Lower leg skin (tissue), 4 donors: ENCODE results near the gene IL25. TPM values are rescaled to one million over a fixed set of nuclear protein-coding genes. Genes with fewer than 3 reads are reported as not detected.

ENCODE experiments used
- DNase-seq, 2 donors: peaks; one replicate each; pipeline ENCODE4 v3.0.0-alpha.2; 2019; ENCODE audit warnings: low spot score in 2 of 2
- H3K4me3 ChIP-seq: fragments of 200-600 bp; sonication (generic); 2 replicates; pipeline ENCODE4 v1.5.1; 2017; ENCODE audit warnings: mild to moderate bottlenecking, low read depth; ENCODE audit not compliant: poor library complexity, severe bottlenecking
- CTCF ChIP-seq, 3 donors: fragments of 450-650 bp; IDR thresholded peaks; one replicate each; pipeline ENCODE4 v1.5.1; 2016; ENCODE audit warnings: antibody characterized with exemption in 3 of 3, mild to moderate bottlenecking in 3 of 3, moderate library complexity in 2 of 3
- POLR2A ChIP-seq, 2 donors: fragments of 450-650 bp; IDR thresholded peaks; one replicate each; pipeline ENCODE4 v1.6.1; 2016 to 2017; ENCODE audit warnings: antibody characterized with exemption in 2 of 2, mild to moderate bottlenecking in 1 of 2, moderate library complexity in 1 of 2
- WGBS, 2 donors: methylation state at CpG; one replicate each; pipeline ENCODE4 v1.1.5; 2018; 5-methylcytosine and 5-hydroxymethylcytosine counted together
- intact Hi-C: fragments of 100-400 bp; cut with DNase I; formaldehyde crosslinking; loops from one replicate; pipeline ENCODE4 v1.15.0; 2023; ENCODE audit warnings: low total_unique reads
- total RNA-seq, 4 donors: library from RNA; depleted of rRNA; stranded (reverse); fragments of >200 nt; gene quantifications; one replicate each; pipeline ENCODE4 v1.1.0, GENCODE V29; 2016

Gene IL25
- total RNA-seq, 4 donors from 2014 or later: not detected

GRCh38 chr14:23402296-23403138, 29.9 kb downstream of the IL25 start:
- TF ChIP-seq CTCF (IDR thresholded peaks at IDR 0.05) (no peak), POLR2A (IDR thresholded peaks at IDR 0.05) (no peak)
- DNase-seq: no peak
- intact Hi-C loops: no loop called here
- 59 to 67% methylated on average over 25 of the region's 25 CpGs for WGBS, 2 donors
- no peak overlapping the region for H3K4me3 ChIP-seq

- WGBS, 2 donors: 57 to 61% methylated on average over 7 of the region's 7 CpGs
- no peak overlapping the region for H3K4me3 ChIP-seq
- DNase-seq: no peak
- intact Hi-C loops: no loop called here
- no peak for TF ChIP-seq POLR2A (IDR thresholded peaks at IDR 0.05)
- no peak for TF ChIP-seq CTCF (IDR thresholded peaks at IDR 0.05)
Measured at GRCh38 chr14:23403139-23403438, 30.5 kb downstream of the IL25 start.

- DNase-seq: no peak
- H3K4me3 ChIP-seq: no peak overlapping the region
- intact Hi-C loops: no loop called here
- TF ChIP-seq POLR2A (IDR thresholded peaks at IDR 0.05): no peak
- no peak for TF ChIP-seq CTCF (IDR thresholded peaks at IDR 0.05)
- 64 to 75% methylated on average over 4 of the region's 4 CpGs for WGBS, 2 donors
Measured at GRCh38 chr14:23403908-23404307, 31.3 kb downstream of the IL25 start.

- no peak for DNase-seq
- H3K4me3 ChIP-seq: no peak overlapping the region
- intact Hi-C loops: no loop called here
- TF ChIP-seq POLR2A (IDR thresholded peaks at IDR 0.05) (no peak), CTCF (IDR thresholded peaks at IDR 0.05) (no peak)
- WGBS, 2 donors: 85 to 89% methylated on average over 14 of the region's 14 CpGs
Measured at GRCh38 chr14:23404331-23404900, 31.8 kb downstream of the IL25 start.

GRCh38 chr14:23405096-23405495, 32.5 kb downstream of the IL25 start:
- DNase-seq: no peak
- intact Hi-C loops: loop anchor here (5.0 kb wide), 1 partner anchor 1048 kb away; no protein-coding TSS in a partner anchor
- TF ChIP-seq POLR2A (IDR thresholded peaks at IDR 0.05) (no peak), CTCF (IDR thresholded peaks at IDR 0.05) (no peak)
- H3K4me3 ChIP-seq: no peak overlapping the region
- 72 to 76% methylated on average over 10 of the region's 10 CpGs for WGBS, 2 donors
